ENCODE measurements around the gene CELF2.

CELF2 gene

DNA sequence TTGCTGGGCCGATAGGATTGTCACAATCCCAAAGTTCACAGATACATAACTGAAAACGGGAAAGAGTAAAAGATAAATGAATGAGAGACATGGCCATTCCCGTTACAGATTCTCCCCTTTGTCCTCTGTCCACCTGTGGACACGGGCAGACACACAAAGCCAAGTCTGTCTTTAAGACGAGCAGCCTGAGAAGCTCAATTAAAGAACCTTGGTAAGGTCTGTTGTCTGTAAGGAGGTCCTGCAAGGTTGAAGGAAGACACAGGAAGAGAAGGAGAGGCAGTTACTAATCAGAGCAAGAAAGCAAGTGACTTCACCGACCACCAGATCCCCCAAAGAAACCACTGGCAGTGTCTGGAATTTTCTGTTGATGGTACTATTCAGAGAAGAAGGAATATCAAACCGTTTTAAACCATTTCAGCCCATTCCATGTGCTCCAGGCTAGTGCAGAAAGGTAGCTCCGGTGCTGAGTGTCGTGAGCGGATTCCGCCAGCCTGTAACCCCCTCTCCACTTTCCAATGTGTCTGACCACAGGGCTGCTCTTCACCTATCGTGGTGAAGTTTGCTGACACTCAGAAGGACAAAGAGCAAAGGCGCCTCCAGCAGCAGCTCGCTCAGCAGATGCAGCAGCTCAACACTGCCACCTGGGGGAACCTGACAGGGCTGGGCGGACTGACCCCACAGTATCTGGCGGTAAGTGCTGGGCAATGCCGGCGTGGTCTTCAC lies 252.6 kb downstream of the CELF2 start:
- peak; percentile 36 for DNase-seq (ENCODE audit: low read depth, low spot score)

DNA sequence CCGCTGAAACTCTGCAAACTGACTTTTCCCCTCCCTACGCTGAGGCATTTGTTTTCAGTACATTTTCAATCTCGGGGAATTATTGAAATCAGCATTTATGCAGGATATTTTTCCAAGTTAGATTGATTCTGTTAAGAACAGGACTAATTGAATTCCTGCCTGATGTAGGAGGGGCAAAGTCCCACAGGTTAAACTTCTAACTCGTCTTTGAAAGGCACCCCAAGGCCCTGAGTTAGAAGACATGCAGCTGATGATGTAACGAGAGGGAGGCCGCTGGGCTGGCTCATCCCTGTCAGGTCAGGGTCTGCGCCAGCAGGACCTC lies 253.1 kb downstream of the CELF2 start:
- no peak for DNase-seq (ENCODE audit: low read depth, low spot score)

DNA sequence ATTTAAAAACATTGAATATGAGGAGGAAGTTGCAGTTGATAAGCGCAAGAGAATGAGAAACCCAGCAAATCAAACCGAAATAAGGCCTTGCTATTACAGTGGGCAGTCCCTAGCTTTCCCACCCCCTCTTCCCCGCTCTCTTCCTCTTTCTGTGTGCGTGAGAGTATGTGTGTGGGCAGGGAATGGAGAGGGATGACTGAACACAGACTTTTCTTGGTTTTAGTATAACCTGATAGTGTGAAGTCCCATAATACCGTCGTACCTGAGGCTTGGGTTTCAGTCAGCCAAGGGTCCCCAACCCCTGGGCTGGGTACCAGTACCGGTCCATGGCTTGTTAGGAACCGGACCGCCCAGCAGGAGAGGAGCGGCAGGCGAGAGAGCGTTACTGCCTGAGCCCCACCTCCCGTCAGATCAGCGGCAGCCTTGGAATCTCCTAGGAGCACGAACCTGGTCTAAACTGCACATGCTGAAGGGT lies 255.3 kb downstream of the CELF2 start:
- no peak for DNase-seq (ENCODE audit: low read depth, low spot score)

DNA sequence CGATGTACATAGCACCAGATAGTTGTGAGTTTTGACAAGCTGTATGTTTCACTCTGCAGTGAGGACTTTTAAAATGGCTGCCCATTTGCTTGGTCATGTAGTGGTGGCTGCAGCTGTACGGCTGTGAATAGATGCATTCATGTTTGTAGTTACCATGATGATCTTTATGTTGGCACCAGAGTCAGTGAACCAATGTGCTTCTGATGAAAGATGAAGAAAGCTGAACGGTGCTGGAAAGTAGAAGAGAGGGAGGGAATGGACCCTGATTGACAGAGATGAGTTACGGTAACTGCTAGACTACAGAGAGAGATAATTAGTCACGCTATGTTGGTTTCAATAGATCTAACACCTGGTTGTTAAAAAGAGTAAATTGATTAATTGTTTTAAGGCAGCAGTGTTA lies 256.8 kb downstream of the CELF2 start:
- no peak for DNase-seq (ENCODE audit: low read depth, low spot score)

DNA sequence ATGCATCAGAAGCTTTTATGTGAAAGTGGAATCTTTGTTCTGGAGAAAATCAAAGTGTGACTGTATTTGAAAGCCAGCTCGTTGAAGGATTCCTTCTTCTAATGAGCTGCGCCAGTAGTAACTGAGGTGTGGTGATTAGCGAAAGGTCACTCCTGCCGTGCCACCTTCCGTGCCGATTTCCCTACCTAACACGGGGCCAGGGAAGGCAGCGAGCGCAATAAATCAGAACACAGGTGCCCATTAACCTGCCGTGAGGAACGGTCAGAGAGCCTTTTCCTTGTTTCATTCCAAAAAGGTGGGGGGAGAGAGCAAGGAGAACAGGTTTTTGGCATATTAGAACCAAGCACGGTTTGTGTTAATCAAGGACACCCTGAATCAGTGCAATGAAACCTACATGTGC lies 258.0 kb downstream of the CELF2 start:
- no peak for DNase-seq (ENCODE audit: low read depth, low spot score)

DNA sequence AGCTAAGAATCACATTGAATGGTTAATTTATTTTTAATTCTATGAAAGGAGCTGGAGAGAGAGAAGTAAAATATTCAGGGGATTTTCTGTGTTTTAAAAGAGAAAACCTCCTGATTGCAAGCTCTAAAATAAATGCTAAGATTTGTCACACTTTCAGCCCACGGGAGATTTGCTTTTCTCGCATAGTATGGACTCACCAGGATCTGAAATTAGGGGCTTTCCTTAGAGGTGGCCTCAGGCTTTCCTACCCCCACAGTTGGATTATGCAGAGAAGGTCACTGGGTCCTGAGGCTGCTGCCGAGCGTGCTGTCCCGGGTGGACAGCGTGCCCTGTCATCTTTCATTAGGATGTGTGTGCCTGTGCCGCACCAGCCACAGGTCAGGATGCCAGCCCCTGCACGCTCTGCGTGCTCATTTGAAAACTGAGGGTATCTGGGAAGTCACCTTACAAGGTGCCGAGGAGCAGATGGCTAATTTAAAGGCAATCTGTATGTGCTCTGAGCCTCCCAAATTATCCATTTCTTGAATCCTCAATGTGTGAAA lies 258.8 kb downstream of the CELF2 start:
- DNase-seq (ENCODE audit: low read depth, low spot score), result no peak

DNA sequence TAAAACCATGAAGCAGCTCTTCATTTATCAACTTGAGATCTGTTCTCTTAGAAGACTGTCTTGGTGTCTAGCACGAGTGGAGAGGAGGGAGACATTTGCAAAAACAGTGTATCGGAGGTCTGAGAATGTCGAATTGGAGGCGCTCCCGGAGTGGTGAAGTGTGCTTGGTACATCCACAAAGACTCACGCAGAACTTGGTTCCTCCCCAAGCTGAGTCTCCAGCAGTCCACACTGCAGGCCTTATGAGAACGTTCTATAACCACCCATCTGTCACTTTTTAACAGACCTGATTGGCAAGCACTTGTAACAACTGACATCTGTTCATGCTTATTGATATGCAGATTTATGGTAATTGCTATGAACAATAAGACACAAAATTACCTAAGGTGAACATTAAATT lies 261.6 kb downstream of the CELF2 start:
- DNase-seq (ENCODE audit: low read depth, low spot score), result no peak

DNA sequence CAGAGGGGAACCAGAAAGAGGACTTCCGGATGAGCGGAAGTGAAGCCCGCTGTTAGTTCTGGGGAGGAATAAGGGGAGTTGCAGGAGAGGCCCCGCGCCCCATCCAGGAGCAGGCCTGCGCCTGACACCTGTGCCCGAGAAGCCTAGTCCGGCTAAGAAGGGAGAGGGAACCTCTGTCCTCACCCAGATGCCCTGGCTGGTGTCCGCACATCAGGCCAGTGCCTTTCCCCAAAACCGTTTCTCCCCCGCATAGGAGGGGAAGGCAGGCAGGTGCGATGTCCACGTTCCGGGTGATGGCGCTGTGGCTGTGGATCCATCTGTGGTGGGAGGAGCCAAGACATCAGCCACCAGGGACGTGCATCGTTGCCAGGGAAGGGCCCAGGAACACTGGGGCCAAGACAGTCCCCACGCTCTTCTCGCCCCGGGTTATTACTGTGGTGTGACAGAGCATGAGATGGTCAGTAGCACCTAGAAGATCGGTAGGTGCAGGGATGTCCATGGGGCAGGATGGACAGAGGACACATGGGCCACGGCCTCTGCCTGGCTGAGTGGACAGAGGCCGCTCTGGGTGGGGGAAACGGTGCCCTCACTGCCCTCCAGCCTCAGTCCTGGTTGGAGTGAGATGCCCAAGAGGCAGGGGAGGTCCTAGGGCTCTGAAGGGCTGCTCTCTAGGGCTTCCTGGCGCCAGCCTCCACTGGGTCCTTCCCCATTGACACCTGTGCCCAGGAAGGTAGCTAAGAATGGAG lies 262.7 kb downstream of the CELF2 start:
- DNase-seq (ENCODE audit: low read depth, low spot score), result no peak

DNA sequence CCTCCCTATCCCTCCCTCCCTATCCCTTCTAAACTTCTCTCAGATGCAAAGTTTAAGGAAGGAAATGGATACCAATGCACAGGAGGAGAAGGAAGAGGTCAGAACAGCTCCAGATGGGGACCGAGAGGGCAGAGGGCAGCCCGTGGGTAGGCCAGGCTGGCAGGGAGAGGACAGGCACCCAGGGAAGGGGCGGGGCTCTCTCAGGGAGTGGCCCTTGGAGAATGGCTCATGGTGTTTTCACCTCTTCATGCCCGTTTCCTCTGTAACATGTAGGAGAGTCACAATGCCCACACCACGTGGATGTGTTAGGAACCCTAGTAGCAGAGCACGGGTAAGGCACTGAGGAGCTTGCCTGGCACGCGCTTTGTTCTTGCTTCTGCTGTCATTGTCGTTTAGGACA lies 264.5 kb downstream of the CELF2 start:
- no peak for DNase-seq (ENCODE audit: low read depth, low spot score)

DNA sequence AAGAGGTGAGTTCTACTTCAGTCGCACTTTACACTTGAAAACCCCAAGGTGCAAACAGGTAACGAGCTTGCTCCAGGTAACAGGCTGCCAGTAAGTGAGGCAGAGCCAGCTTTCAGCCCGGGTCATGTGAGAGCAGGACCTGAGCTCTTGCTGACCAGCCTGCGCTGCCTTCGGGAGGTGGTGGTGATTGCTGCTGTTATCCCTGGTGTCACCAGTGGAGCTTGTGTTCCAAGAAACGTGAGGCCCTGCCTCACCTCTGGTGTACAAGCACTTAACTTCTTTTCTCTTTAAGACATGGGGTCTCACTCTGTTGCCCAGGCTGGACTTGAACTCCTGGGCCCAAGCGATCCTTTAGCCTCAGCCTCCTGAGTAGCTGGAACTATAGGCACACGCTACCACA lies 265.0 kb downstream of the CELF2 start:
- no peak for DNase-seq (ENCODE audit: low read depth, low spot score)

DNA sequence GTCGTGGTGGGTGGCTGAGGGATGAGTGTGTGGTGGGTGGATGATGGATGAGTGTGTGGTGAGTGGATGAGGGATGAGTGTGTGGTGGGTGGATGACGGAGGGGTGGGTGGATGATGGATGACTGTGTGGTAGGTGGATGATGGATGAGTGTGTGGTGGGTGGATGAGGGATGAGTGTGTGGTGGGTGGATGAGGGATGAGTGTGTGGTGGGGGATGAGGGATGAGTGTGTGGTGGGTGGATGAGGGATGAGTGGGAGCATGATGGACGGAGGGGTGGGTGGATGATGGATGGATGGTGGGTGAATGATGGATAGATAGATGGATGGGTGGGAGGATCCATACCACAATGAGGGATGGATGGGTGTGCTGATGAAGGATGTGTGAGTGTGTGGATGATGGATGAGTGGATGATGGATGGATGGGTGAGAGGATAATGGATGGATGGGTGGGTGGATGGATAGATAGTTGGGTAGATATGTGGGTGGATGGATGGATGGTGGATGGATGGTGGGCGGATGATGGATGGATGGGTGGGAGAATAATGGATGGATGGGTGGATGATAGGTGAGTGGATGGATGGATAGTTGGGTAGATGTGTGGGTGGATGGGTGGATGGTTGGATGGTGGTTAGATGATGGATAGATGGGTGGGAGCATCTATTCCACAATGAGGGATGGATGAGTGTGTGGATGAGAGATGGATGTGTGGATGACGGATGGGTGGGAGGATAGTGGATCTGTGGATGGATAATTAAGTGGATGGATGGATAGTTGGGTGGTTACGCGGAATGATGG lies 266.8 kb downstream of the CELF2 start:
- DNase-seq (ENCODE audit: low read depth, low spot score), result no peak

DNA sequence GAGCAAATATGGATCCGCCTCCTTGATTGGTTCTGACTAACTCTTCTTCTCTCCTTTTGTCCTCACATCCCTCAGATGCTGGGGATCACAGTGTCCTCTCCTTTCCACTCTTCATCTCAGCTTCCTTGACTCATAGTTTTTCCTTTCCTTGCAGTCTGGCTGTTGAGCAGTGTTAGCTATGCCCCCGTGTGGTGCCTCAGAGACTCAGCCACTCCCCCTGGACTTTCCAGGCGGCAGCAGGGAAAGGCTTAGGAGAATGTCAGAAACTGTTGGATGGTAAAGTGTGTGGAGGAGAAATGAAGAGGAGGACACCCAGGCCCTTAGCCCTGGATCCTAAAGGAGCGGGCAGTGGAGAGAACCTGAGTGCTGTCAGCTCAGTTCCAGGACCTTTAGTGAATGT lies 267.5 kb downstream of the CELF2 start:
- DNase-seq (ENCODE audit: low read depth, low spot score), result no peak

DNA sequence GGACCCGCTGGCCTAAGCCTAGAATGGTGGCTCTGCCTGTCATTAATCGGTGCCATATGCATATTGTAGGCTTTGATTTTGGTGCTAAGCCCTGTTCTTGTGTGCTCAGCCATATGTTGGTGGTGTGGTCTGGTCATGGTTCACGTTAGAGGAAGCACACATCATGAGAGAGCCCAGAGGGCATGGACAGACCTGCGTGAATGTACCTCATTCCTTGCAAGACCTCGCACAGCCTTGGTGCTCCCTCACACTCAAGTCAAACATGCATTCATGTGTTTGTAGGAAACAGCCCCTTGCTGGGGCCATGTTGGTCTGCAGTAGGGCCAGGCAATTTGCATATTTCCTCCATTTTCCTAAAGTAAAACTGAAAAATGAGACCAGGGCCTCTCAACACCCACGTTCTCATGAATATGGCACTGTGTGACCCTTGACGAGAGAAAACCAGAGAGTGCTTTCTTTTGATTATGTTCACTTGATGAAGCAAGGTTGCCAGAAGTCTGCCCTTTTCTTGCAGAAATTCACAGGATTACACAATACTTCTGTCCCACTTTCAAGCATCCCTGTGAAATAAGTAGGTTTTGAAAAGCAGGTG lies 268.7 kb downstream of the CELF2 start:
- no peak for DNase-seq (ENCODE audit: low read depth, low spot score)

DNA sequence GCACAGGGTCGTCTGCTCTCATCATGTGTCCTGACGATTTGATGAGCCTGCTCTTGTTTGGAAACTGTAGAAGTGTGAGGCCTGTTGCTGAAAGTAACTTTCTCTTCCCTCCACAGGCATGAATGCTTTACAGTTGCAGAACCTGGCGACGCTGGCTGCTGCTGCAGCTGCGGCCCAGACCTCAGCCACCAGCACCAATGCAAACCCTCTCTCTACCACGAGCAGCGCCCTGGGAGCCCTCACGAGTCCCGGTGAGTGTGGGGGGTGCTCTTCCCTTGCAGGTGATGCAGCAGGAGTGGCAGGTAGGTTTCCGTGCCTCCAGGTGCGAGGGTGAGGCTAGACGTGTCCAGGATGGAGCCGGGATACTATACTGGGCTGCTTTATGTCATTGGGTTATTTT lies 270.6 kb downstream of the CELF2 start:
- no peak for DNase-seq (ENCODE audit: low read depth, low spot score)

DNA sequence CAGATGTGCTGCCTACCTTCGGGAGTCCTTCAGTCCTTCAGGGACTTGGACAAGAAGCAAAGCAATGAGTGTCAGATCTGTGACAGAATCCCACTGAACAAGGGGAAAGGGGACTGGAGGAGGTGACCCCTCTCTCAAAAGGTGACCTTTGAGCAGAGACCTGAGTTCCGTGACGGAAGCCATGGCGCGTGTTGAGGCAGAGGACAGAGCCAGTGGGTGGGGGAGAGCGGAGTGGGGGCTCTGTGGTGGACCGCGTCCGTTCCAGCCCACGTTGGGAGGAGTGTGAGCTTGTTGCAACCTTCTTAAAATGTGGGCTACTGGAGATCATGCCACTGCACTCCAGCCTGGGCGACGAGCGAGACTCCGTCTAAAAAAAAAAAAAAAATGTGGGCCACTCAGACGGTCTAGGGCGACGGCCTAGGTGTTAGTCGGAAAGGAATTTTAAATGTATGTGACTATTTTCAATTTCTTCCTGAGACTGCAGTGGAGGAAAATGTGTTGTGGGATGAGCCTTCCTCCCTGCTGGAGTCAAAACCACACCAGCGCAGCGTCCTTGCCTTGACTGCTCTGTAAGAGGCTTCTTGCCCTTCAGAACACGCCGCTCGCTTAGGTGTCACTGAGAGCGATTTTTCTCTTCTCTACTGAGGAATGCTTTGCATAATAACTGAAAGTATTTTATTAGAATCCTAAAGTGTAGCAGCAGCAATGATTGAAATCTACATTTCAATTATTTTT lies 272.7 kb downstream of the CELF2 start:
- no peak for DNase-seq (ENCODE audit: low read depth, low spot score)

DNA sequence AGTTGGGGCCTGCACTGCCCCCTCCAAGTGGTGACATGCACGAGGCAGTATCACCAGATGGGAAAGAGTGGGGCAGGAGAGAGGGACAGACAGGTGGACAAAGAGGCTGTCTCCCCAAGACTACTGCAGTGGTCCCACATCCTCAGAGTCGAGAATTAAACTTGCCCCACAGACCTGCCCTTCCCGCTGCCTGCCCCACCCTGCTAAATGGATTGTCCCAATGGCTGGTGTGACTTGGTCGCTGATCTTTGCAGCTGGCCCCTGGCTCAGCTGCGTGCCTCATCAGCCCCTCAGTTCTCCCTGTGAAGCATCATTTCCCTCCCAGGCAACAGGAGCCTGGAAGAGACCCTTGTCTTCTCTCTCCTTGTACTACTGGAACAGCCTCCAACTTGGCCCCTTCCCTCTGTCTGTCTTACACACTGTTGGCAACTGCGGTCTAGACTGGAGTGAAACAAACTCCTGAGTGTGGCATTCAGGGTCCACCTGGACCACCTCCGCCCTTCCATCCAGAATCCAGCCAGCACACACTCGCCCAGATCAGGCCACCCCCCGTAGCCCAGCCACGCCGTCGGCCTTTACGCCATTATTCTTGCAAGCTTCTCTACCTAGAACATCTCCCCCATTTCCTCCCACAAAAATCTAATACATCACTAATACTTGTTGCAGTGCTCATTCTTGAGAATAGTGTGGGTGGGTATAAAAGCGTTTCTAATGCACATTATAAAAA lies 275.1 kb downstream of the CELF2 start:
- DNase-seq (ENCODE audit: low read depth, low spot score), result no peak

DNA sequence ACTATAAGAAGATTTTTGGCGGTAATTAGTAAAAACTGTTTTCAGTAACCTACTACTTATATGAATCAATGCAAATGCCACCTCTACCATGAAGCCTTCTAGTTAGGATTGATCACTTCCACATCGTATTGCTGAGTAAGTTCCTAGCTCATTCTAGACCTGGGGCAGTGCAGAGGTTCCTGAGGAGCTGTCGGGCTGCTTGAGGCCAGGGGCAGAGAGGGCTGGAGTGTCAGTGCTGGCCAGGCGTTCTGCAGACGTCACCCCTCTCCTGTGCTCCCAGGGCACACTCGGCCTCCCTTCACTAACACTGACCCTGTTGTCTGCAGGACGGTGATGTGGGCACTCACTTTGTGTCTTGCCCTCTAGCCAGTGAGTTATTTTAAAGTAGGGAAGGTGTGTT lies 275.7 kb downstream of the CELF2 start:
- DNase-seq (ENCODE audit: low read depth, low spot score), result no peak

DNA sequence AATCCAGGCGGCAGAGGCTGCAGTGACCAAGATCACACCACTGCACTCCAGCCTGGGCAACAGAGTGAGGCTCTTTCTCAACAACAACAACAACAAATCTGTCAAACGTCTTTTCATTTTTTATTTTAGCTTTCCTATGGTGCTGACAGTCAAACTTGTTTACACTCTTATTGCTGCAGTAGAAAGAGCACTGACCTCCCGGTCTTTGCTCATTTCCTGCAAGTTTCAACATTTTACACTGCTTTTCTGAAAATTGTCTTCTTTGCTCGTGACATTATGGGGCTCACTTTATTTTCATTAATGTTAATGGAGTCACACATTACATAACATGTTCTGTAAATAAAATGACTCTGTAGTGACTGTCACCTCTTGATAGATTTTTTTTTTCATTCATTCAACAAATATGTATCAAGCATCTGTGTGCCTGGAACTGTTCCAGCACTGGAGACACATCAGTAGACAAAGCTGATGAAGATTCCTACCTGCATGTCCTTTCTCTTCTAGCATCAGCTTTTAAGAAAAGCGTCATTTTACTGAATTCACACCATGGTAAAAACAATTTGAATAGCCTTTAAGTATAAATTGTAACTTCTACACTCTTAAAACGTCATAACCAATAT lies 277.3 kb downstream of the CELF2 start:
- no peak for DNase-seq (ENCODE audit: low read depth, low spot score)

DNA sequence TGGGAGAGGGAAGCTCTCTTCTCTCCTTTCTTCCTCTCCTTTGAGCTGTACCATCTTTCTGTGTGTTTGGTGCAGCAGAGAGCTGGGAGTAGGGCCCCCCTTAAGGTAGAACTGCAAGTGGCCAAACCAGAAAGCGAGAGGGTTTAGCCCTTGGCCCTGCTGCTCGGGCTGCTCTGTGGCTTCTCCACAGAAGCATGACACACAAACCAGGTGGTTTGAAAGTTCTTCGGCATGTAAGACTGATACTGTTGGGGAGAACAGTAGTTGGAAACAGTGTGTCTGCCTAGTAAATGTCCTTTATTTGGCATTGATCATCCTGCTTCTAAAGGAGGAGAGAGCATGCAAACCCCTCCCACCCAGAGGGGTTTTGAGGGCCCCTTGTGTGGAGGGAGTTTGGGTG lies 277.8 kb downstream of the CELF2 start:
- no peak for DNase-seq (ENCODE audit: low read depth, low spot score)

DNA sequence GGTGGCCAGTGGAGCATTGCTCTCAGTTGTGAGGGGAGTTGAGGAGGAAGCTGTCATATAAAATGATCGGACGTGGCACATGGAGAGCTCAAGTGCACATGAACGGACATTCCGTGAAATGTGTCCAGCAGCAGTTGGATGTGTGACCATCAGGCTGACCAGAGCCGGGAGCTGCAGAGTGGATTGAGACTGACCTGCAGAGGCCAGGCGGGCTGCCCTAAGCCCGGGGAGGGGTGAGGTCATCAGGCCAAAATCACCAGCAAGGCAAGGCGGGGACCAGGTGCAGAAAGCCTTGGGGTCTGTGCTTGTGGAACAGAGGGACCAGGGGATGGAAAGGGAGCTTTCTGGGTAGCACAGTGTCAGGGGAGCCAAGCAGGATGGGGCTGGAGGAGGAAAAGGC lies 279.5 kb downstream of the CELF2 start:
- no peak for DNase-seq (ENCODE audit: low read depth, low spot score)

Data from brain pericyte (primary cell).